Measurements from ENCODE around the gene TECPR1.

DNA sequence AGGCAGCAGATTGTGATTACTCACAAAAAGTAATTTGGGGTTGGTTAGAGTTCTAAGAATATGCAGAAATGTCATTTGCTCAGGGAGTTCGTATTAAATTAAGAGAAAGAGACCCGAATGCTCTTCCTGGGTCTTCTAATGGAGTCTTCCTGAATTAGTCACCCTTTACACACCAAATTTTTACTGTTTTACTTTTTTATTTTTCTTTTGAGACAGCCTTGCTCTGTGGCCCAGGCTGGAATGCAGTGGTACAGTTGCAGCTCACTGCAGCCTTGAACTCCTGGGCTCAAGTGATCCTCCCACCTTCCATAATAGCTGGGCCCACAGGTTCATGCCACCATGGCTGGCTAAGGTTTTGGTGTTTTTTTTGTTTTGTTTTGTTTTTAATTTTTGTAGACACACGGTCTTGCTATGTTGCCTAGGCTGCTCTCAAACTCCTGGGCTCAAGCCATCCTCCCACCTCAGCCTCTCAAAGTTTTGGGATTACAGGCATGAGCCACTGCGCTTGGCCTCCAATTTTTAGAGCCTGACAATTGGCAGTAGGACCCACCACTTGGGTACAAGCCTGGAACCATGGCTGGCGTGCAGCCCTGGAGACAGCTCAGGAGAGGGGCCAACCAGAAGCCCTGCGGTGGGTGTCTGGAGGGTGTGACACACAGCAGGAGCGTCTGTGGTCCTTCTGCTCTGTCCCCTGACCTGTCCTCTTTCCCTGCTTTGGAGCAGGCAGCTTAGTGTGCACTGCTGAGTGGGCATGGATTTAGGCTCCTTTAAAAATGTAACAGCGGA is 57.2 kb downstream of the TECPR1 start:
- no peak for TF ChIP-seq RORB (CRISPR knock-in tag; IDR thresholded peaks at IDR 0.05)
- TF ChIP-seq CTCF (IDR thresholded peaks at IDR 0.05) = no peak
- TF ChIP-seq, protein P1, sequence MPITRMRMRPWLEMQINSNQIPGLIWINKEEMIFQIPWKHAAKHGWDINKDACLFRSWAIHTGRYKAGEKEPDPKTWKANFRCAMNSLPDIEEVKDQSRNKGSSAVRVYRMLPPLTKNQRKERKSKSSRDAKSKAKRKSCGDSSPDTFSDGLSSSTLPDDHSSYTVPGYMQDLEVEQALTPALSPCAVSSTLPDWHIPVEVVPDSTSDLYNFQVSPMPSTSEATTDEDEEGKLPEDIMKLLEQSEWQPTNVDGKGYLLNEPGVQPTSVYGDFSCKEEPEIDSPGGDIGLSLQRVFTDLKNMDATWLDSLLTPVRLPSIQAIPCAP (CRISPR knock-in tag; IDR thresholded peaks at IDR 0.05) = no peak
- TF ChIP-seq ZNF671 (CRISPR knock-in tag; IDR thresholded peaks at IDR 0.05) = no peak
- TF ChIP-seq SMAD3 (CRISPR knock-in tag; IDR thresholded peaks at IDR 0.05; ENCODE audit: borderline replicate concordance) = no peak
- TF ChIP-seq JUN (CRISPR knock-in tag; IDR thresholded peaks at IDR 0.05) = no peak
- no peak for TF ChIP-seq JAZF1 (CRISPR knock-in tag; IDR thresholded peaks at IDR 0.05)
- TF ChIP-seq ZNF423 (CRISPR knock-in tag; IDR thresholded peaks at IDR 0.05) = no peak
- TF ChIP-seq CBFB (CRISPR knock-in tag; IDR thresholded peaks at IDR 0.05; ENCODE audit: low read depth) = no peak
- no peak for TF ChIP-seq HMGXB4 (CRISPR knock-in tag; IDR thresholded peaks at IDR 0.05)
- TF ChIP-seq FOXJ3 (CRISPR knock-in tag; IDR thresholded peaks at IDR 0.05; ENCODE audit: borderline replicate concordance) = no peak
- TF ChIP-seq NFYB (CRISPR knock-in tag; conservative IDR thresholded peaks at IDR 0.05; ENCODE audit: low read depth) = no peak
